Anterior cingulate cortex (tissue), 58 donors: ENCODE measurements around the gene CENPVL2.
"Not testable (repeated sequence)": the region's sequence is repeated elsewhere in the genome, so short reads cannot be mapped to it uniquely, and the experiment has no call there.

Source experiments
- DNase-seq, 58 donors: peaks; one replicate each; lab custom pipeline; 2025; lab: John Stamatoyannopoulos, UW

The CENPVL2 gene

DNA sequence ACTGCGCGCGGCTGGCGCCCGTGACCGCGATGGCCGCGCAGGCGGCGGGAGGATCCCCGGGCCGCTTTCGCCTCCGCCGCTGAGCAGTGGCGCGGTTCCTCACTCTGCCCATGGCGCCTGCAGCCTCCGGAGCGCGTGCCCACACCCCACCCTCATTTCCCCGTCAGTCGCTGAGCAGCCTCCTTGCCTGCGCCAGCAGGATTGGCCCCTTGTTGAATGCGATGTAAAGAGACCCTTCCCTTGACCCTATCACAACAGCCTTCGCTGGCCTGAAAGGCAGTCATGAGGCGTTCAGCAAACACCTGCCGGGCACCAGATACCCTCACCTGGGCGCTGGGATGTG lies at the start of gene CENPVL2:
Gene CENPVL2 (minus strand): TSS at position 112 of the 343 bp plus-strand sequence. CDS start 0 bp downstream, at position 112.
- not testable (repeated sequence) for DNase-seq

- DNase-seq, result no peak
These were observed 45.6 kb upstream of the CENPVL2 start for GRCh38 chrX:51728202-51728601.

DNA sequence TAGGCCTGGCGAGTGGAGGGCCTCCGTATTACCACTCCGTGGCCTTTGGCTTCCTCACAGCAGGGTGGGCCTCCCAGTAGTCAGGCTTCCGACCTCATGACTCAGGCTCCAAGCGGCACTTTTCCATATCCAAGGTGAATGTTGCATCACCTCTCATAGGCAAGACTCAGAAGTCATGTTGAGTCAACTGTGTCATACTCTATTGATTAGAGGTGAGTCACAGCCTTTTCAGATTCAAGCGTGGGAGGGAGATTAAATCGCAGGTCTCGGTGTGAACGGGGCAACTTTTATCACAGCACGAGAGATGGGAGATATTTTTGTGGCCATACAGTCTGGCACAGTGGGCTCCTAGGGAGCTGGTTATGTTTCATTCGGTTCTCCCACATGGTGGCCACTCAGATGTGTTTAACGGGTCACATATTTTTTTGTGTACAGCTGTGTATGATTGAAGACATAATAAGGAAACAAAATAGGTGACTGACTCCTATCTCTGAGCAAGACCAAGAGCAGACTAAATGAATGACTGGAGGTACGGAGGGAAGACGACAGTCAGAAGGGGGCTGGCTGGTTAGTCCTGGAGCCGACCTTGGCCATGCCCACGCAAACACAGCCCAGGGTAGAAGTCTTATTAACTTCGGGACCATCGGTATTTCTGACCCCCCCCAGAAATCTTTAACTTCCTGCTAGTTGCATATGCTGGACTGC lies 30.5 kb upstream of the CENPVL2 start:
- DNase-seq, result not testable (repeated sequence)

- DNase-seq, result not testable (repeated sequence)
These were observed 27.9 kb upstream of the CENPVL2 start, which contains the start of gene CENPVL1 for GRCh38 chrX:51710277-51711164. Gene CENPVL1, plus strand, starts transcription at chrX:51710512. Its CDS starts 0 bp downstream, at chrX:51710512.

GRCh38 chrX:51697397-51697796 lies 14.8 kb upstream of the CENPVL2 start:
- no peak for DNase-seq

GRCh38 chrX:51694254-51694653 lies 11.6 kb upstream of the CENPVL2 start:
- no peak for DNase-seq

GRCh38 chrX:51681808-51682719 lies 567 bp downstream of the CENPVL2 start:
- DNase-seq, result not testable (repeated sequence)

DNA sequence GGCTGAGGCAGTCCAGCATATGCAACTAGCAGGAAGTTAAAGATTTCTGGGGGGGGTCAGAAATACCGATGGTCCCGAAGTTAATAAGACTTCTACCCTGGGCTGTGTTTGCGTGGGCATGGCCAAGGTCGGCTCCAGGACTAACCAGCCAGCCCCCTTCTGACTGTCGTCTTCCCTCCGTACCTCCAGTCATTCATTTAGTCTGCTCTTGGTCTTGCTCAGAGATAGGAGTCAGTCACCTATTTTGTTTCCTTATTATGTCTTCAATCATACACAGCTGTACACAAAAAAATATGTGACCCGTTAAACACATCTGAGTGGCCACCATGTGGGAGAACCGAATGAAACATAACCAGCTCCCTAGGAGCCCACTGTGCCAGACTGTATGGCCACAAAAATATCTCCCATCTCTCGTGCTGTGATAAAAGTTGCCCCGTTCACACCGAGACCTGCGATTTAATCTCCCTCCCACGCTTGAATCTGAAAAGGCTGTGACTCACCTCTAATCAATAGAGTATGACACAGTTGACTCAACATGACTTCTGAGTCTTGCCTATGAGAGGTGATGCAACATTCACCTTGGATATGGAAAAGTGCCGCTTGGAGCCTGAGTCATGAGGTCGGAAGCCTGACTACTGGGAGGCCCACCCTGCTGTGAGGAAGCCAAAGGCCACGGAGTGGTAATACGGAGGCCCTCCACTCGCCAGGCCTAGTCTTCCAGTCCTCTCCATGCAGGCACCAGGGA lies 2.8 kb downstream of the CENPVL2 start:
- DNase-seq, result not testable (repeated sequence)

- no peak for DNase-seq
These were observed 16.6 kb downstream of the CENPVL2 start for GRCh38 chrX:51665981-51666380.

DNA sequence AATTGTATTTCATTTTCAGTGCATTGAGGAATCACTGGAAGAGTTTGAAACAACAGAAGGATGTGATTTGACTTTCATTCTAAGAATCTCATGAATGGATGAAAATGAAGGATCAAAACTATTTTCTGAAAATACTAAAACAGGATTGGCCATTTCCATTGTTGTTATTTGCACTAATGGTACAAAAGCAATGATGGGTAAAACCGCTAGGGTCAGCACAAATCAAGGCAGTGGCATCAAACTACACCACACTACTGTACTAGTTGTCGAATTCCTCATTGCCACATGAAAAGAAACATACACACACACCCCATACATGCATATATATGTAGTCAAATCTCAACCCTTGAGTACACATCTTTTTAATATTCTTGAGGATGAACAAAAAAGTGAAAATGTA lies 39.3 kb downstream of the CENPVL2 start:
- DNase-seq, result no peak

- peak in 10 of 58 donors; percentile 0 to 29 (median 1) for DNase-seq
These were observed 41.1 kb downstream of the CENPVL2 start for GRCh38 chrX:51641421-51642021.

DNA sequence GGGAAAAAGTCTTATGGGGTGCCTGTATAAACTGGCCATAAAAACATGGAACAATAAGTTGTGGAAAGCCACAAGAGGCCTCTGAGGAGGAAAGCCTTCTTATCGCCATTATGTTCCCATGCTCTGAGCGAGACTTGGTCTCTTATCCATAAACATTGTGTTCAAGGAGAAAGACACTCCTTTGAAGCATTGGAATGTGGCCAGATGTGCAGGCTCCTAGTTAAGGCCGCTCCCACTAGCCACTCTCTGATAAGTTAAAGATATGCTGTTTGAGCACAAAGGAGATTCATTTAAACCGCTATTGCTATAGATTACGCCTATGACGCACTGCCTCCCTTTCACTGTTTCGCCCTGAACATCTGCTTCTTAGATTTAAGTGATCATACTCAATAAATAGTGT lies 46.1 kb downstream of the CENPVL2 start:
- not testable (repeated sequence) for DNase-seq
